Activated B cell treated with CpG ODN at 0.5 μM for 24 hours (primary cell): ENCODE measurements around the gene FBXO10. TPM values are rescaled to one million over a fixed set of nuclear protein-coding genes. Genes with fewer than 3 reads are reported as not detected.
A peak's percentile ranks its signal among the peaks of the same experiment; 100 is the strongest.

ENCODE experiments used
- ATAC-seq: fragments of 200-7000 bp; cut with Tn5 transposase; one replicate; pipeline ENCODE4 v1.10.0; 2021; ENCODE audit warnings: low read depth, mild to moderate bottlenecking, moderate library complexity
- CTCF ChIA-PET: fragments of 350-600 bp; sonication (Branson Sonifier 250); formaldehyde crosslinking; loops from one replicate; lab custom pipeline; 2021; ENCODE audit warnings: antibody characterized with exemption; lab: Charles Lee
- POLR2A ChIA-PET: fragments of 350-600 bp; sonication (Branson Sonifier 250); formaldehyde crosslinking; loops from one replicate; lab custom pipeline; 2021; ENCODE audit warnings: antibody characterized with exemption; lab: Charles Lee
- DNase-seq: peaks from one replicate; pipeline ENCODE4 v3.0.0; 2022
- H3K27ac Mint-ChIP-seq: one replicate; pipeline ENCODE4 v1.8.0; 2020; ENCODE audit warnings: mixed read lengths
- H3K27me3 Mint-ChIP-seq: one replicate; pipeline ENCODE4 v1.8.0; 2021; ENCODE audit warnings: mixed read lengths
- H3K36me3 Mint-ChIP-seq: one replicate; pipeline ENCODE4 v1.8.0; 2021; ENCODE audit warnings: low read depth, mixed read lengths
- H3K4me1 Mint-ChIP-seq: one replicate; pipeline ENCODE4 v1.8.0; 2021; ENCODE audit warnings: mixed read lengths
- H3K4me3 Mint-ChIP-seq: one replicate; pipeline ENCODE4 v1.8.0; 2020; ENCODE audit warnings: mild to moderate bottlenecking, mixed read lengths
- H3K9me3 Mint-ChIP-seq: one replicate; pipeline ENCODE4 v1.8.0; 2020; ENCODE audit warnings: mixed read lengths
- intact Hi-C: fragments of 100-400 bp; cut with micrococcal nuclease; formaldehyde crosslinking; loops from one replicate; pipeline ENCODE4 v1.15.1; 2024
- total RNA-seq: library from RNA; stranded (reverse); gene quantifications from 2 replicates; pipeline ENCODE4 v1.2.3, GENCODE V29; 2022
- TF ChIP-seq, protein P1 (sequence below): fragments of 200-600 bp; IDR thresholded peaks from one replicate; pipeline ENCODE4 v1.8.0; 2022; ENCODE audit warnings: antibody characterized with exemption, mild to moderate bottlenecking

Gene FBXO10, protein sequence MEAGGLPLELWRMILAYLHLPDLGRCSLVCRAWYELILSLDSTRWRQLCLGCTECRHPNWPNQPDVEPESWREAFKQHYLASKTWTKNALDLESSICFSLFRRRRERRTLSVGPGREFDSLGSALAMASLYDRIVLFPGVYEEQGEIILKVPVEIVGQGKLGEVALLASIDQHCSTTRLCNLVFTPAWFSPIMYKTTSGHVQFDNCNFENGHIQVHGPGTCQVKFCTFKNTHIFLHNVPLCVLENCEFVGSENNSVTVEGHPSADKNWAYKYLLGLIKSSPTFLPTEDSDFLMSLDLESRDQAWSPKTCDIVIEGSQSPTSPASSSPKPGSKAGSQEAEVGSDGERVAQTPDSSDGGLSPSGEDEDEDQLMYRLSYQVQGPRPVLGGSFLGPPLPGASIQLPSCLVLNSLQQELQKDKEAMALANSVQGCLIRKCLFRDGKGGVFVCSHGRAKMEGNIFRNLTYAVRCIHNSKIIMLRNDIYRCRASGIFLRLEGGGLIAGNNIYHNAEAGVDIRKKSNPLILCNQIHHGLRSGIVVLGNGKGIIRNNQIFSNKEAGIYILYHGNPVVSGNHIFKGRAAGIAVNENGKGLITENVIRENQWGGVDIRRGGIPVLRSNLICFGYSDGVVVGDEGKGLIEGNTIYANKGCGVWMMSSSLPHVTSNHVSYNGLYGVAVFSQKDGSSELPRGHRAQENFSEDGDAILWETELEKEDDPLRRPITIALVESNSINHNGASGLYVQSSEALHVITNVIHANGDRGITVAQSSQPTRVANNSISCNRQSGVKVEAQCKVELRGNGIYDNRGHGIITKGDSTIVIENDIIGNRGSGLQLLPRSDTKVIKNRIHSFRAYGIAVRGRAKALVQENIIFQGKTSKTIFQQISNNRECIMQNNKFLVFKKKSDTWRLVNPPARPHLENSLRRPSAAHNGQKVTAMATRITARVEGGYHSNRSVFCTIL
- total RNA-seq, result 29.8 and 39.4 TPM in 2 replicates

DNA sequence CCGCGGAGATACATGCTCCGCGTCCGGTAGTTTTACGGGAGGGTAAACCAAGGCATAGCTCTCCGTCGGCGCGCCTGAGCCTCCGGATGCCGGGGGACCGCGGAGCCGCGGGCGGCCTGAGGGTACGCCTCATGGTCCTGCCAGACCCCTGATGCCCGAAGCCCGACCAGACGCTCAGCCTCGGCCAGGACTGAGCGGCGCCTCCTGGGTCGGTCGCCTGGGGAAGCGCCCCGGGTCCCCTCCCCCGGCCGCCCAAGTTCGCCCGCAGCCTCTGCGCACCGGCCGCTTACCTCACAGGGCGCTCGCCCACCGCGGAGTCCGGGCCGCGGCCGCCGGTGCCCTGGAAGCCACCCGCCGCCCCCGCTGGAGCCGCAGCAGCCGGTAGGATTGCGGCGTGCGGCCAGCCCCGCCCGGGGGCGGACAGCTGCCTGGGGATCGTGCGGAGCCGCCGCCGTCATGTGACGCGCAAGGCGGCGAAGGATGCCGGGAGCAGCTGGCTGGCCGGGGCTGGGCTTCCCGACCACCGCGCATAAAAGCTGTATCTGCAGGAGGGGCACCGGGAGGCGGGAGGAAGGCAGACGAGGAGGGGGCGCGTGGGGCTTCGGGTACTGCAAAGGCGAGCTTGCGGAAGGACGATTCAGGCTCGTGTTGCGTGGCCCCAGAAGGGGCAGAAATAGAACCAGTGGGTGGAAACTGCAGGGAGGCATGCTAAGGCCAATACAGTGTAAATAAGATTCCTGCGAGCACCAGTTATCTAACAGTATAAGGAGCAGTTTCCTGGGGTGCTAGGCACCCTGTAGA, at the start of gene FBXO10:
FBXO10 (minus strand) TSS at position 460 of the 801 bp plus-strand sequence. CDS start 34,612 bp downstream, outside the sequence.
- ATAC-seq, result peak; percentile 72
- H3K27ac Mint-ChIP-seq, result peak within 1 kb of the TSS; percentile 89
- H3K4me3 Mint-ChIP-seq, result peak within 1 kb of the TSS; percentile 92
- no peaks in the 10 kb centered on the region for H3K9me3 Mint-ChIP-seq
- peaks cover 30% of the 10 kb centered on the region for H3K36me3 Mint-ChIP-seq
- TF ChIP-seq, protein P1, sequence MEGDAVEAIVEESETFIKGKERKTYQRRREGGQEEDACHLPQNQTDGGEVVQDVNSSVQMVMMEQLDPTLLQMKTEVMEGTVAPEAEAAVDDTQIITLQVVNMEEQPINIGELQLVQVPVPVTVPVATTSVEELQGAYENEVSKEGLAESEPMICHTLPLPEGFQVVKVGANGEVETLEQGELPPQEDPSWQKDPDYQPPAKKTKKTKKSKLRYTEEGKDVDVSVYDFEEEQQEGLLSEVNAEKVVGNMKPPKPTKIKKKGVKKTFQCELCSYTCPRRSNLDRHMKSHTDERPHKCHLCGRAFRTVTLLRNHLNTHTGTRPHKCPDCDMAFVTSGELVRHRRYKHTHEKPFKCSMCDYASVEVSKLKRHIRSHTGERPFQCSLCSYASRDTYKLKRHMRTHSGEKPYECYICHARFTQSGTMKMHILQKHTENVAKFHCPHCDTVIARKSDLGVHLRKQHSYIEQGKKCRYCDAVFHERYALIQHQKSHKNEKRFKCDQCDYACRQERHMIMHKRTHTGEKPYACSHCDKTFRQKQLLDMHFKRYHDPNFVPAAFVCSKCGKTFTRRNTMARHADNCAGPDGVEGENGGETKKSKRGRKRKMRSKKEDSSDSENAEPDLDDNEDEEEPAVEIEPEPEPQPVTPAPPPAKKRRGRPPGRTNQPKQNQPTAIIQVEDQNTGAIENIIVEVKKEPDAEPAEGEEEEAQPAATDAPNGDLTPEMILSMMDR, result no peak
- POLR2A ChIA-PET, result interaction anchor here (0.6 to 3.2 kb wide), 14 partner anchors 8 to 539 kb away, joined by 3 to 48 read pairs (median 4); partner anchors contain the start of genes POLR1E, TOMM5 and ZBTB5
- H3K27me3 Mint-ChIP-seq, result no peaks in the 10 kb centered on the region
- intact Hi-C loops, result loop anchor here (1.0 to 10.0 kb wide), 5 partner anchors 11 to 551 kb away; partner anchors contain the start of genes POLR1E and TOMM5
- peak; percentile 65 for DNase-seq
- CTCF ChIA-PET, result no interaction called here
- peaks cover 47% of the 10 kb centered on the region for H3K4me1 Mint-ChIP-seq

DNA sequence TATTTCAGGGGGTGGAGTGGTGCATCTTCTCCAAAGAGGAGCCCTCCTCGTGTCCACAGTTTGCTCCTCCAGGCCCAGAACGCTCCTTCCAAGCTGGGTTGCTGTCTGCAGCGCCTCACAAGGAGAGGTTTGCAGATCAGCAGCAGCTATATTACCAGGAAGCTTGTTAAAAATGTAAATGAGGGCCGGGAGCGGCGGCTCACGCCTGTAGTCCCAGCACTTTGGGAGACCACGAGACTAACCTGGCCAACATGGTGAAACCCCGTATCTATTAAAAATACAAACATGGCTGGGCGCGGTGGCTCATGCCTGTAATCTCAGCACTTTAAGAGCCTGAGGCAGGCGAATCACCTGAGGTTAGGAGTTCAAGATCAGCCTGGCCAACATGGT, 49.6 kb upstream of the FBXO10 start:
- no peak overlapping the region for H3K27ac Mint-ChIP-seq
- no peaks in the 10 kb centered on the region for H3K9me3 Mint-ChIP-seq
- no peaks in the 10 kb centered on the region for H3K27me3 Mint-ChIP-seq
- ChIA-PET POLR2A (no interaction called here), CTCF (interaction anchor here (0.7 kb wide), 1 partner anchor 30 kb away, joined by 3 read pairs; no protein-coding TSS in a partner anchor)
- DNase-seq (no peak), ATAC-seq (no peak)
- no peaks in the 10 kb centered on the region for H3K36me3 Mint-ChIP-seq
- TF ChIP-seq, protein P1, result no peak
- no peaks in the 10 kb centered on the region for H3K4me1 Mint-ChIP-seq
- intact Hi-C loops, result no loop called here
- H3K4me3 Mint-ChIP-seq, result no peak overlapping the region

DNA sequence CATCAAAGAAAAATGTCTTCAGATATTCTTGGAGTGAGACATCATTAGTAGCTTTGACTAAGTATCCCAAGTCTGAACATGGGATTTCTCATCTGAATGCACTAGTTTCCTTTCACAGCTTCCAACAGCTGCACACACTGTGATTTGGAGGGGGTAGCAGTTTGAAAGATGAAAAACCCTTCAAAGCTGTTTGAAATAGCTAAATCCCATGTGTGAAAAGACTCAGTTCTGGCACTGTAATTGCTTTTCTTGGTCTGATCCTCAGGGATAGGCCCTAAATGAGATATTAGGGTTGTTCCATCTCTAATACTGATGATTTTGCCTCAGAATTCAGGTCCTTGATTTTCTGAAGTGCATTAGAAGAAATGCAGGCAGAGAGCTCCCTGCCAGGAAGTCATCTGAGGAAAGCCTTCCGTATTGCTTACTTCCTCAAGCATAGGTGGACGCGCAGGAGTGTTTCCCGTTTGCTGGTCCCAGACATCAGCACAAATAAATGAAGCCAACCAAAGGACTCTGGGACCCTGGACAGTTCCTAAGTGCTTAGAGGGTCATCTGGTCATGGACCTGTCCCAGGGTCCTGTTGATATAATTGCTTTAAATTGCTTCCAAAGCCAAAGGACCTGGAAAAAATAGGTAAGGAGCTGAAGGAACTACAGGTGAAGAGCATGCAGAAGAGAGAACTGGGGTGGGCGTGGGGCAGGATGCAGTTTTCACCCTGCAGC, 49.0 kb upstream of the FBXO10 start:
- ChIA-PET CTCF (no interaction called here), POLR2A (no interaction called here)
- intact Hi-C loops, result no loop called here
- TF ChIP-seq, protein P1, result no peak
- H3K4me1 Mint-ChIP-seq, result no peaks in the 10 kb centered on the region
- H3K36me3 Mint-ChIP-seq, result no peaks in the 10 kb centered on the region
- H3K9me3 Mint-ChIP-seq, result no peaks in the 10 kb centered on the region
- no peak for DNase-seq
- no peak overlapping the region for H3K4me3 Mint-ChIP-seq
- H3K27me3 Mint-ChIP-seq, result no peaks in the 10 kb centered on the region
- no peak for ATAC-seq
- no peak overlapping the region for H3K27ac Mint-ChIP-seq

DNA sequence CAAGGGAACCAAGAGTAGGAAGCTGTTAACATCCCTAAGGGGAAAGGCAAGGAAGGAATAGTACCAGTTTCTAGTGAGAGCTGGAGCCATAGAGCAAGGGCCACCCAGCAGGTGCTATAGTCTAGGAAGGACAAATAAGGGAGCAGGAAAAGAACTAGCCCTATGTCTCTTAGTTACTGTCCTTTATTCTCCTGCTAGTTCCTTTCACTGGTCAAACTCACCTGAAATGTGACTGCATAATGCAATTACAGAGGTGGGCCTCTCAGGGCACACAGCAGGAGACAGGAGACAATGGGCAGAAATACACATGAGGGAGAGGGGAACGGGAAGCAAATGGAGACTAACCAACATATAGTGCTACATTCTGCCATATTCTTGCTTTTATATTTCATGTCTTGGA, 47.9 kb upstream of the FBXO10 start:
- Mint-ChIP-seq H3K27ac (no peak overlapping the region), H3K27me3 (no peaks in the 10 kb centered on the region), H3K4me1 (no peaks in the 10 kb centered on the region), H3K9me3 (no peaks in the 10 kb centered on the region), H3K4me3 (no peak overlapping the region), H3K36me3 (no peaks in the 10 kb centered on the region)
- ATAC-seq, result no peak
- CTCF ChIA-PET, result no interaction called here
- POLR2A ChIA-PET, result no interaction called here
- TF ChIP-seq, protein P1, result no peak
- intact Hi-C loops, result no loop called here
- DNase-seq, result no peak
